GM18526 (cell line): ENCODE data around the gene NFKBIB.

ENCODE experiments used
- POLR2A ChIP-seq: IDR thresholded peaks from 3 replicates; pipeline ENCODE4 v1.6.1; 2011; ENCODE audit not compliant: insufficient read length; ENCODE audit errors: extremely low read depth

Gene NFKBIB

DNA sequence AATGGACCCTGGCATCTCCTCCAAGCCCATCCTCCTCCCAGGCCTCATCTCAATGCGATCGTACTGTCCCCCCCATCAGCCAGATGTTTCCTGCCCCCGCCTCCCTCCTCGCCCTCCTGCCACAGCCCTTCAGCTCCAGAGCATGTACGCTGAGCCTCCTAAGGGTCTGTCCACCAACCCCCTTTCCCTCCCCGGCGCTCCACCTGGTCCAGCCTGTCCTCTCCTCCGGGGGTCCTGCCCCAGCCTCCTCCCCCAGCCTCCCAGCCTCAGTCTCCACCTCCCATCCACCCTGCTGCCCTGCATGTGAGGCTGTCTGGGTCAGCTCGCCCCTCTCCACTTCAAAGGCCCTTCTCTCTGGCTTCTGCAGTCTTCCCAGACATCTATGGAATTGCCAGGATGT, 4.8 kb upstream of the NFKBIB start:
- TF ChIP-seq POLR2A: no peak

DNA sequence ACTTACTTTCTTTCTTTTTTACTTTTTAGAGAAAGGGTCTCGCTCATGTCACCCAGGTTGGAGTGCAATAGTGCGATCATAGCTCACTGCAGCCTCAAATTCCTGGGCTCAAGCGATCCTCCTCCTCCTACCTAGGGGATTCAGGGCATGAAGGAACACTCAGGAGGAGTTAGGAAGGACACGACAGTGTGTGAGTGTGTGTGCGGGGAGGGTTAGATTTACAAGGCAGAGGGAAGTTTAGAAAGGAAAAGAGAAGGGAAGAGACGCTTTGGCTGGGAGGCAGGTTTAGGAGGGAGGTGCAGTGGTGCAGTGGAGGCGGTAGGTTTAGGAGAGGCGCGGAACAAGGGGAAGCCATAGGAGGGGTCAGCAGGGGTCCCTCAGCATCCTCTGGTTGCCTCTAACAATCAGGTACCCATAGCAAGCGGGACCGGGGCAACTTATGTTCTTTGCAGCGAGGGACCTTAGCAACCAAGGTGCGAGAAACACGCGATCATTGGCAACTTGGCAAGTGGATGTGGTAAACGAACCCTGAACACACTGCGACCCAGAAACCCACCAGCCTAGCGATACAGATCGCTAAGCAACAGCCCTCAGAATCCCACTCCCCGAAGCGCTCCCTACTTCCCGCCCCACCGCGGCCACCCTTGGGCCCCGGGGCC, 852 bp upstream of the NFKBIB start:
- no peak for TF ChIP-seq POLR2A

GRCh38 chr19:38900202-38900629, 447 bp downstream of the NFKBIB start:
- no peak for TF ChIP-seq POLR2A

DNA sequence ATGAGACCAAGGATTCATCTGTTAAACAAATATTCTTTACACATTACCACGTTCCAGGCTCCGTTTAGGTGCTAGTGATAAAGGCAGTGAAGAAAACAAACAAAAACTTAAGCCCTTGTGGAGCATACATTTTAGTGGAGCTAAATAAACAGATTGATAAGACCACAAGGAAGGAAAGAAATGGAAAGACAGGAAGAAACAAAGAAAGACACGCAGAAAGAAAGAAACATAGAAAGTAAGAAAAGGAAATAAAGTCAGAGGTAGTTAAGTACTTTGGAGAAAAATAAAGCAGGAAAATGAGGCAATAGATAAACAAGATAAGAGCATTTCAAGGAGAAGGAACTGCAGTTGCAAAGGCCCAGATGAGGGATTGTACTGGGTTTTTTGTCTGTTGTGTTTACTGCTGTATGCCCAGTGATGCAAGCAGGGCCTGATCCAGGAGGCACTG, 998 bp downstream of the NFKBIB start:
- TF ChIP-seq POLR2A: no peak

DNA sequence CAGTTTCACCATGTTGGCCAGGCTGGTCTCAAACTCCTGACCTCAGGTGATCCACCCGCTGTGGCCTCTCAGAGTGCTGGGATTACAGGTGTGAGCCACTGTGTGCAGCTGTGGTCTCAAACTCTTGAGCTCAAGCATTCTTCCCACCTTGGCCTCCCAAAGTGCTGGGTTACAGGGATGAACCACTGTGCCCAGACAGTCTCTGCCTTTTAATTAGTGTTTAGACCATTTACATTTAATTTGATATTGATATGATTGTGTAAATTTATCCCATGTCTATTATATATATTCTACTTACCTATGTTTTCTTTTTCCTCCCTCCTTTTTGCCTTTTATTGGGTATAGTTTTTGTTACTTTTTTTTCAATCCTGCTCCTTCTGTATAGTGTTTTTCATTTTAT, 1.9 kb downstream of the NFKBIB start:
- no peak for TF ChIP-seq POLR2A

GRCh38 chr19:38904581-38905539, 5.1 kb downstream of the NFKBIB start:
- no peak for TF ChIP-seq POLR2A

DNA sequence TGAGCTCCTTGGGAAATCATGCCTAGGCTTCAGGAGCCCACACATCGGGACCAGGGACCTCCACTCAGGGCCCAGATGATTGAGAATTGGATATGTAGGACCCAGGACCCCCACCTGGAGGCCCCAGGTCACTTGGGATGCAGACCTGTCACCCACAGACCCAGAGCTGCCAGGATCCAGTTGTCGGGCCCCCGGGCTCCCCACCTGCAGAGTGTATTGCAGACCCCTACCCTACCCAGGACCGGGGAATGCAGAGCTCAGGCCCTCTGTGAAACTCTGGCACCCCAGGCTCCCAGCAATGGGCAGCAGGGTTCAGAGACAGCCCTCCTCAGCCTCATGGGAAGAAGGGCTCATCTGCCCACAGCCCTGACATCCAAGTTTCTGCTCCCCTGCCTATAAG, 5.9 kb downstream of the NFKBIB start:
- TF ChIP-seq POLR2A: no peak

GRCh38 chr19:38907227-38907626, 7.5 kb downstream of the NFKBIB start:
- TF ChIP-seq POLR2A: no peak

GRCh38 chr19:38907670-38908069, 7.9 kb downstream of the NFKBIB start:
- no peak for TF ChIP-seq POLR2A

- no peak for TF ChIP-seq POLR2A
Measured at GRCh38 chr19:38908911-38909310, 9.1 kb downstream of the NFKBIB start.

GRCh38 chr19:38910488-38910887, 10.7 kb downstream of the NFKBIB start:
- TF ChIP-seq POLR2A: no peak

DNA sequence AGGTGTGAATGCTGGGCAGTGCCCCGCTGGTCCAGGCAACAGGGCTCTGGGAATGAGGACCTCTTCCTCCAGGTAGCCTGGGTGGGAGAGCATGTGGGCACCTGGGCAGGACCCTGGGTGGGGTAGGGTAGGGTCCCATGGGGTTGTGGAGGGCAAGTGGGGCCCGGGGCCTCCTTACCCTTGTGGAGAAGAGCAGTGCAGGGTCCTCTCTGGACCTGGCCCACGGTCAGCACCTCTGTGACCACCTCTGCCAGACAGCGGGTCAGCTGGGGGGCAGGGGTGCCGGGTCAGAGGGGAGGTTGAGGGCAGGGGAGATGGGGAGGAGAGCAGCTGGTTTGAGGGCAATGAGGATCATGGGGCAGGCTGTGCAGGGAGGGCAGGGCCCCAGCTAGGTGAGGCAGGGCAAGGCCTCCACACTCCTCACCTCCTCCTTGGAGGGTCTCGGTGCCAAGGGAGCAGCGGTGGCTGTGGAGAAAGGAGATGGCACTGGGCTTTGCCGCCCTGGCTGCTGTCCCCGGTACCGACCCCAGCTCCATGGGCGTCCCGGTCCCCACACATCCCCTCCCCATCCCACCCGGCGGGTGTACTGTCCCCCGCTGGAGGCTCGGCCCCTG, 11.7 kb downstream of the NFKBIB start:
- TF ChIP-seq POLR2A: no peak

GRCh38 chr19:38912600-38913514, 13.1 kb downstream of the NFKBIB start:
- TF ChIP-seq POLR2A: no peak

GRCh38 chr19:38913958-38914357, 14.2 kb downstream of the NFKBIB start:
- TF ChIP-seq POLR2A: no peak
